ENCODE data around the gene ARL13A. TPM values are rescaled to one million over a fixed set of nuclear protein-coding genes. Genes with fewer than 3 reads are reported as not detected.

Gene ARL13A
- total and polyA plus RNA-seq, 2 experiments from 2014 or later, result not detected

DNA sequence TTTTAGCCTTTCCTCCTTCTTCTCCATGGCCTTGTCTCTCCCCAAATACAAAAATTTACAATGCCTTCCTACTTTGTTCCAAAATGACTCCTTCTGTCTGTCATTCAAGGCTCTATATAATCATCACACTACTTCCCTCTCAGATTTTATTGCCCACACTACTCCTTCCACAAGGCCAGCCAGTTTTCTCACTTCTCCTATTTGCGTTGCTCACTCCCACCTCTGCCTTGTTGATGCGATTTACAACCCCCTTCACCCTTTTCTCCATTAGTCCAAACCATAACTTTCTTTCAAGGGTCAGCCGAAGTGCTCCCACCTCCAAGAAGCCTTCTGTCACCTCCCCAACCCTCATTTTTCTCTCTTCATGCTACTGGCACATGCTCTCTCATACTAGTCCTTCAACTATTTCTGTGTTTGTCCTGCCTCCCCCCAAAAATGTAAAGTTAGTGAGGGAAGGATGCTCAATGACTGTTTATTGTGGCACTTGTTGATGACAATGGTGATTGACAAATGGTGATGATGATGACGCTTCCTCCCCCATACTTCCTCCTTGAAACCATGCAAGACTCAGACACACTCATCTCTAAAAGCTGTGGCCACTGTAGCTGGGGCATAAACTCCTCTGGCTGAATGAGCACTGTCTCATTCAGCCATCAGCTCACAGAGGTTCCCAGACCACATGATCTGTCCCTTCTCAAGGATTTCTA, 38.1 kb upstream of the ARL13A start:
- no peaks in the 10 kb centered on the region for H3K9me3 ChIP-seq (ENCODE audit: low read depth)
- H3K27me3 ChIP-seq (replicated peaks; ENCODE audit: insufficient read depth), result no peaks in the 10 kb centered on the region
- no peak for DNase-seq
- TF ChIP-seq EZH2phosphoT487 (IDR thresholded peaks at IDR 0.05; ENCODE audit: insufficient read depth, low read depth), result no peak
- TF ChIP-seq EZH2 (IDR thresholded peaks at IDR 0.05; ENCODE audit: insufficient read depth, poor library complexity, severe bottlenecking), result no peak
- H3K79me2 ChIP-seq (ENCODE audit: insufficient read depth), result no peaks in the 10 kb centered on the region
- H3K4me1 ChIP-seq (ENCODE audit: insufficient read depth), result peaks cover 4% of the 10 kb centered on the region; the same call in 1 of the 2 replicates
- H3K4me3 ChIP-seq, result no peak overlapping the region
- no peak overlapping the region for H3K27ac ChIP-seq
- H3K9ac ChIP-seq, result no peak overlapping the region
- in situ Hi-C loops (cut with MboI), result no loop called here
- WGBS, 2 experiments (ENCODE audit: low coverage in 1 of 2, low lambda C conversion rate in 2 of 2, missing lambda C conversion rate in 2 of 2), result 78 to 84% methylated on average over 4 of the region's 4 CpGs
- no peak overlapping the region for H2AFZ ChIP-seq
- H4K20me1 ChIP-seq (ENCODE audit: insufficient read depth), result no peaks in the 10 kb centered on the region
- no peaks in the 10 kb centered on the region for H3K9me2 ChIP-seq (ENCODE audit: insufficient read depth)
- no peak overlapping the region for H3K4me2 ChIP-seq (ENCODE audit: unreplicated experiment)
- H3K36me3 ChIP-seq (ENCODE audit: low read depth), result no peaks in the 10 kb centered on the region
- H3F3A ChIP-seq (ENCODE audit: insufficient read depth), result no peaks in the 10 kb centered on the region

DNA sequence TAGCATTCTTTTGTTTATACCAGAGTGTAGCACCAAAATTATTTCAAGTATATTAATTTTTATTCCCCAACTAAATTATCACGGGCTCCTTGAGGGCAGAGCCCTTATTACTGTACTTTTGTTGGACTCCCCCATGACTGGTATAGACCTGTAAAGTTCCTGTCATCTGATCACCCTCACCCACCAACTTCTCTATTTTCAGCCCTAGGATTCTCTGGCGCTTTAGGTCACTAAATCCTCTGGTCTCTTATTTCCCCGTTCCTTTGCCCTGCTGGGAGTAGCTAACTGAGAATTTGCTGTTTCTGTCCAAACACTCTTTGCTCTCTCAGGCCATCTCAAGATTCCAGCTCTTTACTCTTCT, 37.6 kb upstream of the ARL13A start:
- no peak overlapping the region for H3K4me3 ChIP-seq
- no peak overlapping the region for H3K9ac ChIP-seq
- H3K9me2 ChIP-seq (ENCODE audit: insufficient read depth), result no peaks in the 10 kb centered on the region
- H3K27me3 ChIP-seq (replicated peaks; ENCODE audit: insufficient read depth), result no peaks in the 10 kb centered on the region
- in situ Hi-C loops (cut with MboI), result no loop called here
- peaks cover 4% of the 10 kb centered on the region; the same call in 1 of the 2 replicates for H3K4me1 ChIP-seq (ENCODE audit: insufficient read depth)
- H2AFZ ChIP-seq, result no peak overlapping the region
- WGBS, 2 experiments (ENCODE audit: low coverage in 1 of 2, low lambda C conversion rate in 2 of 2, missing lambda C conversion rate in 2 of 2), result 78 to 82% methylated on average over 3 of the region's 3 CpGs
- TF ChIP-seq EZH2 (IDR thresholded peaks at IDR 0.05; ENCODE audit: insufficient read depth, poor library complexity, severe bottlenecking) (no peak), EZH2phosphoT487 (IDR thresholded peaks at IDR 0.05; ENCODE audit: insufficient read depth, low read depth) (no peak)
- no peaks in the 10 kb centered on the region for H3K36me3 ChIP-seq (ENCODE audit: low read depth)
- no peak overlapping the region for H3K27ac ChIP-seq
- DNase-seq, result no peak
- H4K20me1 ChIP-seq (ENCODE audit: insufficient read depth), result no peaks in the 10 kb centered on the region
- H3K4me2 ChIP-seq (ENCODE audit: unreplicated experiment), result no peak overlapping the region
- H3K79me2 ChIP-seq (ENCODE audit: insufficient read depth), result no peaks in the 10 kb centered on the region
- H3K9me3 ChIP-seq (ENCODE audit: low read depth), result no peaks in the 10 kb centered on the region
- H3F3A ChIP-seq (ENCODE audit: insufficient read depth), result no peaks in the 10 kb centered on the region

DNA sequence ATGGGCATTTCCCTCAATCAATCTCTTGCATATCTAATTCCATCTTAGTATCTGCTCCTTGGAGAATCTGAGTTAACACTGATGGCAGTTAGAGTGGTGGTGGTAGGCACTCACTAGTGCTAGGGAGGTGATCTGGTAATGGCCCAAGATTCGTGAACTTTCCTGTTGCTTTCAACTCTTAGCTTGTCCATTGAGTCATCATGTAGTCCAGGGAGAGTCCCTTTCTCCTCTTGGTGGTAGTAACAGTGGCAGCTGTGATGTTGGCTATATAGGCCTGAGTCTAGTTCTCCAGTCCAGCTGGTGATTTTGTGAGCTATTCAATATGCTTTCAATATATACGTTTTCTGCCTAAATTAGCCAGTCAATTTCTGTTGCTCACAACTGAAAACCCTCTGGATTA, 33.7 kb upstream of the ARL13A start:
- no peaks in the 10 kb centered on the region for H3K9me3 ChIP-seq (ENCODE audit: low read depth)
- no peak overlapping the region for H3K27ac ChIP-seq
- H3F3A ChIP-seq (ENCODE audit: insufficient read depth), result no peaks in the 10 kb centered on the region
- TF ChIP-seq EZH2phosphoT487 (IDR thresholded peaks at IDR 0.05; ENCODE audit: insufficient read depth, low read depth) (no peak), EZH2 (IDR thresholded peaks at IDR 0.05; ENCODE audit: insufficient read depth, poor library complexity, severe bottlenecking) (no peak)
- no peaks in the 10 kb centered on the region for H3K36me3 ChIP-seq (ENCODE audit: low read depth)
- H3K9ac ChIP-seq, result no peak overlapping the region
- no peaks in the 10 kb centered on the region for H3K27me3 ChIP-seq (replicated peaks; ENCODE audit: insufficient read depth)
- H3K4me3 ChIP-seq, result no peak overlapping the region
- no peaks in the 10 kb centered on the region for H4K20me1 ChIP-seq (ENCODE audit: insufficient read depth)
- in situ Hi-C loops (cut with MboI), result no loop called here
- H3K9me2 ChIP-seq (ENCODE audit: insufficient read depth), result no peaks in the 10 kb centered on the region
- DNase-seq, result no peak
- no peak overlapping the region for H2AFZ ChIP-seq
- 82 to 84% methylated on average over 2 of the region's 2 CpGs for WGBS, 2 experiments (ENCODE audit: low coverage in 1 of 2, low lambda C conversion rate in 2 of 2, missing lambda C conversion rate in 2 of 2)
- H3K4me2 ChIP-seq (ENCODE audit: unreplicated experiment), result no peak overlapping the region
- no peaks in the 10 kb centered on the region for H3K79me2 ChIP-seq (ENCODE audit: insufficient read depth)
- no peaks in the 10 kb centered on the region for H3K4me1 ChIP-seq (ENCODE audit: insufficient read depth)

DNA sequence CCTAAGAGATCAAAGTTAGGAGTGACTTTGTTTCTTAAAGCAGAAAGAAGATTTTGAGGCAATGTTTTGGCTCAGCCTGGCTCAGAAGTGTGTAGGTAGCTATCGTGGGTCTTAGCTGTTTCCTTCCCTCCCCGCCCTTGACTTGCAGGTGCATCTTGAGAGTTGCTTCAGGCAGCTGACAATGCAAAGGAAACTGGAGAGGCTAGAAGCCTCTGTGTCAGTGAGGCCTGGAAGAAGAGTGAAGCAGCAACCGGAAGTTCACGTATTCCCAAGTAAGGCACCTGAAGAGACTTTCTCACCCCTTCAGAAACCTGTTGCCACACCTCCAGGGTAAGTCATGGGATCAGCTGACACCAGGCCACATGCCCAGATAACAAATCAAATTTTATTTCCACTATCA, 30.2 kb upstream of the ARL13A start:
- in situ Hi-C loops (cut with MboI), result no loop called here
- Histone ChIP-seq H3K36me3 (ENCODE audit: low read depth) (no peaks in the 10 kb centered on the region), H4K20me1 (ENCODE audit: insufficient read depth) (no peaks in the 10 kb centered on the region), H3K9me3 (ENCODE audit: low read depth) (no peaks in the 10 kb centered on the region), H3K27ac (no peak overlapping the region), H3F3A (ENCODE audit: insufficient read depth) (no peaks in the 10 kb centered on the region), H3K27me3 (replicated peaks; ENCODE audit: insufficient read depth) (no peaks in the 10 kb centered on the region), H3K9me2 (ENCODE audit: insufficient read depth) (no peaks in the 10 kb centered on the region), H3K9ac (no peak overlapping the region), H3K4me2 (ENCODE audit: unreplicated experiment) (no peak overlapping the region), H3K4me3 (no peak overlapping the region), H2AFZ (no peak overlapping the region), H3K79me2 (ENCODE audit: insufficient read depth) (no peaks in the 10 kb centered on the region), H3K4me1 (ENCODE audit: insufficient read depth) (no peaks in the 10 kb centered on the region)
- DNase-seq, result no peak
- TF ChIP-seq EZH2phosphoT487 (IDR thresholded peaks at IDR 0.05; ENCODE audit: insufficient read depth, low read depth) (no peak), EZH2 (IDR thresholded peaks at IDR 0.05; ENCODE audit: insufficient read depth, poor library complexity, severe bottlenecking) (no peak)
- 64 to 78% methylated on average over 2 to 4 of the region's 4 CpGs for WGBS, 2 experiments (ENCODE audit: low coverage in 1 of 2, low lambda C conversion rate in 2 of 2, missing lambda C conversion rate in 2 of 2)
